GM21515 (cell line): ENCODE results near the gene TET2.
A peak's percentile ranks its signal among the peaks of the same experiment; 100 is the strongest.

Experiments
- ATAC-seq: cut with Tn5 transposase; IDR thresholded peaks from one replicate; pipeline ENCODE4 v1.9.1; 2021; ENCODE audit not compliant: unreplicated experiment

TET2 gene

DNA sequence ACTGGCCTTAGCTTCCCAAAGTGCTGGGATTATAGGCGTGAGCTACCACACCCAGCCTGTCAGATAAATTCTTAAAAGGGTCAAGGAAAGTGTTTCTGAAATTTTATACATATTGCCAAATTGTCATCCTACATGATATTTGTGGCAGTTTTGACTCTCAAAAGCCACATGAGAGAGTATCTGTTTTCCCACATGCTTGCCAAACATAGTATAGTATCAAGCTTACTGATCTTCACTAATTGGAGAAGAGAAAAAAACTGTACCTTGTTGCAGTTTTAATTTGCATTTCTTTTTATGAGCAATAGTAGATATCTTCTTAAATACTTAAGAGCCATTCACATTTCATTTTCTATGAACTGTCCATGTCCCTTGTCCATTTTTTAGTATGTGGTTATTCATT lies 83.6 kb downstream of the TET2 start:
- ATAC-seq, result no peak

DNA sequence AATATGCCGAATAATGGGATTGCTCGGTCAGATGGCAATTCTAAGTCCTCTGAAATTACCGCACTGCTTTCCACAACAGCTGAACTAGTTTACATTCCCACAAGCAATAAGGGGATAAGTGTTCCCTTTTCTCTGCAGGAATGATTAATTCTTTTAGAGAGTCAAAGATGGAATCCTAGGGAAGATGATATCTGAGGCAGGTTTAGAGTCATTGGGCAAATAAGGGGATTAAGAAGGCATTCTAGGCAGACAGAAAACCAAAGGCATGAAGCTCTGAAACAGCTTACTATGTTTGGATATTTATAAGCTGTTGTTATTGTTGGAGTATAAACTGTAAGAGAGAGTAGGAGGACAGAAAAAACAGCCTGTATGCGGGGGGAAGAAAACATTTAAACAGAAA lies 85.7 kb downstream of the TET2 start:
- ATAC-seq, result no peak

DNA sequence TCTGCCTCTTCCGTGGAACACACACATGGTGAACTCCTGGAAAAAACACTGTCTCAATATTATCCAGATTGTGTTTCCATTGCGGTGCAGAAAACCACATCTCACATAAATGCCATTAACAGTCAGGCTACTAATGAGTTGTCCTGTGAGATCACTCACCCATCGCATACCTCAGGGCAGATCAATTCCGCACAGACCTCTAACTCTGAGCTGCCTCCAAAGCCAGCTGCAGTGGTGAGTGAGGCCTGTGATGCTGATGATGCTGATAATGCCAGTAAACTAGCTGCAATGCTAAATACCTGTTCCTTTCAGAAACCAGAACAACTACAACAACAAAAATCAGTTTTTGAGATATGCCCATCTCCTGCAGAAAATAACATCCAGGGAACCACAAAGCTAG lies 87.9 kb downstream of the TET2 start:
- no peak for ATAC-seq

DNA sequence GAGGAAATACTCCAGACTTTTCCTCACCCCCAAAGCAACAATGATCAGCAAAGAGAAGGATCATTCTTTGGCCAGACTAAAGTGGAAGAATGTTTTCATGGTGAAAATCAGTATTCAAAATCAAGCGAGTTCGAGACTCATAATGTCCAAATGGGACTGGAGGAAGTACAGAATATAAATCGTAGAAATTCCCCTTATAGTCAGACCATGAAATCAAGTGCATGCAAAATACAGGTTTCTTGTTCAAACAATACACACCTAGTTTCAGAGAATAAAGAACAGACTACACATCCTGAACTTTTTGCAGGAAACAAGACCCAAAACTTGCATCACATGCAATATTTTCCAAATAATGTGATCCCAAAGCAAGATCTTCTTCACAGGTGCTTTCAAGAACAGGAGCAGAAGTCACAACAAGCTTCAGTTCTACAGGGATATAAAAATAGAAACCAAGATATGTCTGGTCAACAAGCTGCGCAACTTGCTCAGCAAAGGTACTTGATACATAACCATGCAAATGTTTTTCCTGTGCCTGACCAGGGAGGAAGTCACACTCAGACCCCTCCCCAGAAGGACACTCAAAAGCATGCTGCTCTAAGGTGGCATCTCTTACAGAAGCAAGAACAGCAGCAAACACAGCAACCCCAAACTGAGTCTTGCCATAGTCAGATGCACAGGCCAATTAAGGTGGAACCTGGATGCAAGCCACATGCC lies 89.7 kb downstream of the TET2 start:
- peak; percentile 90 for ATAC-seq

DNA sequence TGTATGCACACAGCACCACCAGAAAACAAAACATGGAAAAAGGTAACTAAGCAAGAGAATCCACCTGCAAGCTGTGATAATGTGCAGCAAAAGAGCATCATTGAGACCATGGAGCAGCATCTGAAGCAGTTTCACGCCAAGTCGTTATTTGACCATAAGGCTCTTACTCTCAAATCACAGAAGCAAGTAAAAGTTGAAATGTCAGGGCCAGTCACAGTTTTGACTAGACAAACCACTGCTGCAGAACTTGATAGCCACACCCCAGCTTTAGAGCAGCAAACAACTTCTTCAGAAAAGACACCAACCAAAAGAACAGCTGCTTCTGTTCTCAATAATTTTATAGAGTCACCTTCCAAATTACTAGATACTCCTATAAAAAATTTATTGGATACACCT lies 90.2 kb downstream of the TET2 start:
- peak; percentile 27 for ATAC-seq

DNA sequence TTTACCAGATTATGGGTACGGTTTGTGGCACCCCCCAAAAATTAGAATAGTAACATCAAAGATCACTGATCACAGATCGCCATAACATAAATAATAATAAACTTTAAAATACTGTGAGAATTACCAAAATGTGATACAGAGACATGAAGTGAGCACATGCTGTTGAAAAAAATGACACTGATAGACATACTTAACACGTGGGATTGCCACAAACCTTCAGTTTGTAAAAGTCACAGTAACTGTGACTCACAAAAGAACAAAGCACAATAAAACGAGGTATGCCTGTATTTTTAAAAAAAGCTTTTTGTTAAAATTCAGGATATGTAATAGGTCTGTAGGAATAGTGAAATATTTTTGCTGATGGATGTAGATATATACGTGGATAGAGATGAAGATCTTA lies 93.4 kb downstream of the TET2 start:
- ATAC-seq, result no peak

DNA sequence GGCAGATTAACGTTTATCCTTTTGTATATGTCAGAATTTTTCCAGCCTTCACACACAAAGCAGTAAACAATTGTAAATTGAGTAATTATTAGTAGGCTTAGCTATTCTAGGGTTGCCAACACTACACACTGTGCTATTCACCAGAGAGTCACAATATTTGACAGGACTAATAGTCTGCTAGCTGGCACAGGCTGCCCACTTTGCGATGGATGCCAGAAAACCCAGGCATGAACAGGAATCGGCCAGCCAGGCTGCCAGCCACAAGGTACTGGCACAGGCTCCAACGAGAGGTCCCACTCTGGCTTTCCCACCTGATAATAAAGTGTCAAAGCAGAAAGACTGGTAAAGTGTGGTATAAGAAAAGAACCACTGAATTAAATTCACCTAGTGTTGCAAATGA lies 94.8 kb downstream of the TET2 start:
- no peak for ATAC-seq

DNA sequence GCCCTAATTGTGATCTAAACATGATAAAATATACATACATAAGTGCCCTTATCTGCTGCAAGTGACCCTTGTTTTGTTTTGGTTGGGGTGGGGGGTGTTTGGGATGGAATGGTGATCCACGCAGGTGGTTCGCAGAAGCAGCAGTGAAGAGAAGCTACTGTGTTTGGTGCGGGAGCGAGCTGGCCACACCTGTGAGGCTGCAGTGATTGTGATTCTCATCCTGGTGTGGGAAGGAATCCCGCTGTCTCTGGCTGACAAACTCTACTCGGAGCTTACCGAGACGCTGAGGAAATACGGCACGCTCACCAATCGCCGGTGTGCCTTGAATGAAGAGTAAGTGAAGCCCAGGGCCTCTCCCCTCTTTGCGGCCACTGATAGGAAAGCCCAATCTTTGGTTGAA lies 96.8 kb downstream of the TET2 start:
- no peak for ATAC-seq

DNA sequence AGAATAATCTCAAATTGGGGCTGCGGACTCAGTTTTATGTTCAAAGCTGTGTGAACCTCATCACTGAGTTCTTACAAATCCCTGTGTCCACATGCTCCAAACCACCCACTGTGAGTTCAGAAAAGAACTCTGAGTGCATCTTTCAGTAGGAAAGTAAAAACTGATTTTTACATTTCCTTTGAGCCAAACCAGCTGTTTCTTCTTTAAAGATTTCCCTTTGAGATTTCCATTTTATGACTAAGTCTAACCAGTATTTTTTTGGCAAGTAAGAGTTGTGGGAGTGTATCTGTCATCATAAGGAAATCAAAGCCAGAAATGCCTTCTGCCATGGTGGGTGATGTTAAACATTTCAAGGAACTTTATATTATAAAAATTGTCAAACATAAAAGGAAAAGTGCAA lies 100.0 kb downstream of the TET2 start:
- ATAC-seq, result no peak

DNA sequence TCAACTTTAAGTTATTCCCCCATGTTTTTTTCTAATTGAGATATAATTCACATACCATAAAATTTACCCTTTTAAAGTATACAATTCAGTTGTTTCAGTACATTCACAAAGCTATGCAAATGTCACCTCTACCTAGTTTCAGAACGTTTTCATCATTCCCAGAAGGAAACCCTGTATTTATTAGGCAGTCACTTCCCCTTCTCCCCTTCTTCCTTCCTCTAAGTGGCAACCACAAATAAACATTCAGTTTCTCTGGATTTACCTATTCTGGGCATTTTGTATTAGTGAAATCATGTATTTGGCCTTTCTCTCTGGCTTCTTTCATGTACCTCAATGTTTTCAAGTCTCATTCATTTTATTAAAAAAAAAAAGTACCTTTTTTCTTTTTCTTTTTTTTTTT lies 101.9 kb downstream of the TET2 start:
- no peak for ATAC-seq

DNA sequence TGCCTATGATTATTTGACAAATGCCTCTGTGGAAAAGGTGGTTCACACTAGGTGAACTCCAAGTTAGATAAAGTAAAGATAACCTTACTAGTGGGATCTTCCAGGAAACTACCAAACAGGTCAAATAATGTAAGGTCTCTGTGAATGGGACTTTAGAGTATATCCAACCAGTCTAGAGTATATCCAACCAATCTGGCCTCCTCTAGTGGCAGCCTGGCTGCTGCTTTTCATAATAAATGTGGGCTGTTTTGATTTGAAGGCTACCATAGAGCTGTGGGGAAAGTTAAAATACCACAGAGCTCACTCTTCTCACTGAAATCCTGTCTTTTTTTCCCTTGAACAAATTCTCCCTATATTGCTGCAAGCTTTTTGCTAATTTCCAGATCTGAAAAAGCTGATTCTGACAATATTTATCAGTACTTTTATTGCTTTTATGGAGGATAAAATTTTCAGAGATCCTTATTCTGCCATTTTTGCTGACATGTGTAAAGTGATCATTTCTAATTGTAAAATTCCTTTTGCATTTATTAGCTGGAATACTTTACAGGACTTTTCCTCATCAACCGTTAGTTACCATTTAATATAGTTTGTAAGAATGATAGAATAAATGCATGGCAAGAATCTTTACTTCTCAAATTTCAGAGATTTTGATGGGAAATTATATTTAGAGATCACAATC lies 111.3 kb downstream of the TET2 start:
- ATAC-seq, result no peak

DNA sequence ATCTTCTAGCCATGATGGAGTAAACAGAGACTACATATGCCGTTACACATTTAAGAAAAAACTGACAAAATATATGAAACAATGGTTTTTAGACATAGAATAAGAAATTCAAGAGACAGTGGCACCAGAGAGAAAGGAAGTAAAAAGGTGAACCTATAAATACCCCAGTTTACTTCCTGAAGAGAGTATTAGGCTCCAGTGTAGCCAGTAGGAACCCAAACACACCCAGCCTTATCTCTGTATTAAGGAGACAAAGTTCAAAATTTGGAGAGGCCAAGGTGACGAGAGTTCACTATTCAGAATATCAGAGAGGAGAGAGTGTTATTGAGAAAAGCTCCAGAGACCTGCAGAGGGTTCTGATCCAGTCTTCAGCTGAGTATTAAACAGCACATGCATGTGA lies 119.0 kb downstream of the TET2 start:
- no peak for ATAC-seq

DNA sequence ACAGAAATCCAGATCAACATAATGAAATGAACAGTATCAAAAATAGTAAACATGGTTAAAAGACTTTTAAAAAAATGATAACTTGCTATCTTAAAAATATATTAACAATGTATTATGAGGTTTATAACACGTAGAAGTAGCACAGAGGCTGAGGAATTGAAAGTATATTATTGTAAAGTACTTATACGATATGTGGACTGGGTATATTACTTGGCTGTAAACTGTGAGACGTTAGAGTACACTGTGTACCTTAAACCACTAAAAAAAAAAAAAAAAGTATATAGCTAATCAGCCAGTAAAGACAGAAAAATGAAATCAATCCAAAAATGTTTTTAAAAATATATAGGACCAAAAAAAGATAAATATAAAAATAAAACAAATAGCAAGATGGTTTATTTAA lies 120.6 kb downstream of the TET2 start:
- ATAC-seq, result no peak

DNA sequence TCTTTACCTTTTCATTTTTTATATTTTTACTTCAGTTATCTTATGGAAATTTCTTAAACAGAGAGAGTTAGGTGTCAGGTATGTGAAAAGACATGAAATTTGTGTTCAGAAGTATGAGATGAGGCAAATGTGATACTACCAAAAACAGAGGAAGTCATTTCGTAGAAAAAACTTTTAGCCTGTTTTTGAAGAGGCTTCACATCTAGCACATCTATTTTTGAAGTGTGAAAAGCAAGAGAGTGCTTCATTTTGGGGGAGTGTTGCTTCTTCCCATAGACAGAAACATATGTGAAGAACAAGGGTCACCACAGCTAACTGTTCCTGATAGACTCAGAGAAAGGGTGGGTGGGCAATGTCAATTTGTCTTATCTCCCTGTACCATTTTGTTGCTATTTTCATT lies 125.3 kb downstream of the TET2 start:
- no peak for ATAC-seq

DNA sequence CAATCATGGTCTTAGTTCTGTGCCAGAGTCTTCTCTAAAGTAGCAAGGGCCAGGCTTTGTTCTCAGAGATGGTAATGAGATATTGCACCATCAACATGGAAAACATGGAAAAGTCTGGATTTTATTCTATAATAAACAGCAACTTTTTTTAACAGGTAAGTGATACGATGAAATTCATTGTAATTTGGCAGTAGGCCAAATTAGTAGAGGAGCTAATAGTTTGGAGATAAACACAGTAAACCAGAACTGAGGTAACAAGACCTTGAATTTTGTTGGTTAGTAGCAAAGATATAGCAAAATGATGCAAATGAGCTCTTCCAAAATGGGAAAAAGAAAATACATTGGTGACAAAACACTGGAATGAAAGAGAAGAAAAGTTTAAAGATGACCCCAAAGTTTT lies 126.6 kb downstream of the TET2 start:
- ATAC-seq, result no peak

DNA sequence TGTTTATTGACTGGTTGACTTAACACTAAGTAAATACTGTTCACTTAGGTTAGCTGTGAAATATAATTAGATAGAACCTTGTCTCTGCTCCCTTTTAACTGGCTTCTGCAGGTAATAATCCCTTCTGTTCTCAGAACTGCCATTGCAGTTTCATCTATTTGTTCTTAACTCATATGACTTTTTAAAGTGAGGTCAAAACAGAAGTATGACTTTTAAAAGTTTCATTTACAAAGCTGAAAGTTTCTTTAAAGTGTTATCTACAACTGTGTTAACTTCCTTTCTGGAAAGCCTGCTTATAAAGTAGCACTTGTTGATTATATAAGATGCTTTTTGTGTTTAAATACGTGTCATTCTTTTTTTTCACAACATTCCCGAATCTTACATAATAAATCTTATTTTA lies 127.4 kb downstream of the TET2 start:
- no peak for ATAC-seq

DNA sequence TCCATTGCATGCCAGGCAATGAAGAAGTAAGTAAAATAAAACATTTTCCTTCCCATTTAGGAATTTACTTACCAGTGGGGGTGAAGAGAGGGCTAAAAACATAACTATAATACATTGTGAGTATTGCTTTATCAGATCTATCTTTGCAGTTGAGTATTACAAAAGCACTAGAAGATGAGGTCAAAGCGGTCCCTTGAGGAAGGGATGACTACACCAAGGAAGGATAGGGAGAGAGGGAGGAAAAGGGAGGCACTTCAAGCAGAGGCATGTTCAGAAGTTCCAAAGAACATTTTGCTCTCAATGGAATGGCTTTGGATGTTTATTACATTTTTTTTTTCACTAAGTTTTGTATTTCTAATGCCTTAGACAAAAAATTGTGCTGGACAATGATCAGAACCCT lies 127.8 kb downstream of the TET2 start:
- ATAC-seq, result no peak

DNA sequence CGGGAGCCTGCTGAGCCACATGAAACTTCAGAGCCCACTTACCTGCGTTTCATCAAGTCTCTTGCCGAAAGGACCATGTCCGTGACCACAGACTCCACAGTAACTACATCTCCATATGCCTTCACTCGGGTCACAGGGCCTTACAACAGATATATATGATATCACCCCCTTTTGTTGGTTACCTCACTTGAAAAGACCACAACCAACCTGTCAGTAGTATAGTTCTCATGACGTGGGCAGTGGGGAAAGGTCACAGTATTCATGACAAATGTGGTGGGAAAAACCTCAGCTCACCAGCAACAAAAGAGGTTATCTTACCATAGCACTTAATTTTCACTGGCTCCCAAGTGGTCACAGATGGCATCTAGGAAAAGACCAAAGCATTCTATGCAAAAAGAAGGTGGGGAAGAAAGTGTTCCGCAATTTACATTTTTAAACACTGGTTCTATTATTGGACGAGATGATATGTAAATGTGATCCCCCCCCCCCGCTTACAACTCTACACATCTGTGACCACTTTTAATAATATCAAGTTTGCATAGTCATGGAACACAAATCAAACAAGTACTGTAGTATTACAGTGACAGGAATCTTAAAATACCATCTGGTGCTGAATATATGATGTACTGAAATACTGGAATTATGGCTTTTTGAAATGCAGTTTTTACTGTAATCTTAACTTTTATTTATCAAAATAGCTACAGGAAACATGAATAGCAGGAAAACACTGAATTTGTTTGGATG lies 129.9 kb downstream of the TET2 start:
- ATAC-seq, result no peak

DNA sequence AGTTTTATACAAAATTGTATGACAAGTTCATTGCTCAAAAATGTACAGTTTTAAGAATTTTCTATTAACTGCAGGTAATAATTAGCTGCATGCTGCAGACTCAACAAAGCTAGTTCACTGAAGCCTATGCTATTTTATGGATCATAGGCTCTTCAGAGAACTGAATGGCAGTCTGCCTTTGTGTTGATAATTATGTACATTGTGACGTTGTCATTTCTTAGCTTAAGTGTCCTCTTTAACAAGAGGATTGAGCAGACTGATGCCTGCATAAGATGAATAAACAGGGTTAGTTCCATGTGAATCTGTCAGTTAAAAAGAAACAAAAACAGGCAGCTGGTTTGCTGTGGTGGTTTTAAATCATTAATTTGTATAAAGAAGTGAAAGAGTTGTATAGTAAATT lies 131.0 kb downstream of the TET2 start:
- no peak for ATAC-seq

DNA sequence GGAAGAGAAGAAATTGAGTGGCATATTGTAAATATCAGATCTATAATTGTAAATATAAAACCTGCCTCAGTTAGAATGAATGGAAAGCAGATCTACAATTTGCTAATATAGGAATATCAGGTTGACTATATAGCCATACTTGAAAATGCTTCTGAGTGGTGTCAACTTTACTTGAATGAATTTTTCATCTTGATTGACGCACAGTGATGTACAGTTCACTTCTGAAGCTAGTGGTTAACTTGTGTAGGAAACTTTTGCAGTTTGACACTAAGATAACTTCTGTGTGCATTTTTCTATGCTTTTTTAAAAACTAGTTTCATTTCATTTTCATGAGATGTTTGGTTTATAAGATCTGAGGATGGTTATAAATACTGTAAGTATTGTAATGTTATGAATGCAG lies 132.6 kb downstream of the TET2 start:
- no peak for ATAC-seq

DNA sequence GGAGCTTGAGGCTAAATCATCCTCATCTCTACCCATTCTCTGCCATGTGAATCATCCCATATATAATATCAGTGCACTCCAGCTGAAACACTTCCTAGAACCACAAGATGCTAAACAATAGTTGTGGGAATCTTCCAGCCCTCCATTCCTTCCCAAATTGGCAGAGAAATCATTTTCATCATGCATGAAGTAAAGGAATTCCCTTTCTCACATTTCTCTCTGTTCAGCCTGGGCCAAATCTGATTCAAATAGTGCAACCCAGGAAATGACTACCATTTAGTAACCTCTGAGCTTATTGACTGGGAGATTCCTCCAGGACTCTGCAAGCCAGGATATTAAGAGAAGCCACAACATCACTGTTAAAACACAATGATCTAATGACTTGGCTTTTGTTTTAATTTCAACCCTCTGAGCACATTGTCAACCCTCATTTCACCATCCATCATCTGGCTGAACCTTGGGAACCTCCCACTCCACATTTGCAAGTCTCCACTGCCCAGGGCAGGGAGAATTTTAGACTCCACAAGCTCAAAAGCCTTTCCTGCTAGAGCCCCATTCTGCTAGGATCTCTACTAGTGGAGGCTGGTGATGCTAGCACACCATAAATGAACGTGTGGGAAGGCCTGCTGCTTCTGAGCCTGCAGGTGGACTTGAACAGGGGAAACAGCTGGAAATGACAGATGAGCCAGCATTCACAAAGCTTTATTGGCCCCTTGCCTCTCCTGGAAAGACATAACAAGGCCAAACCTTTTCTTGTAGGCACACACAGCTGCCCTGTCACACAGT lies 133.9 kb downstream of the TET2 start:
- ATAC-seq, result no peak

DNA sequence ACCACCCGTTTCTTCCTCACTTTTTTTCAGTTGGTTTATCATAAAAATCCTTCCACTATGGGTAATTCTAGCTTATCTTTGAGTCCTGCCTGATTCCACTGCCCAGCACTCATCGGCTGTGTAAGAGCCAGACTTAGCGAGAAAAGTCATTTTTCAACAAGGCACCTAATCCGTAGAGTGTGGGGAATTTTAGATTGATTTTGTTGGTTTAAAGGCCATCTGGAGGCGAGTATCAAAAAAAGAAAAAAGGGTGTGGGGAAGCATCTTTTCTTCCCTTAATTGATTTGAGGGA lies 134.4 kb downstream of the TET2 start:
- ATAC-seq, result no peak
